NCI-H1092 (cell line): ENCODE measurements around the gene CEP72.
"Not testable (repeated sequence)": the region's sequence is repeated elsewhere in the genome, so short reads cannot be mapped to it uniquely, and the experiment has no call there.

ENCODE experiments used
- DNase-seq: peaks from one replicate; lab custom pipeline; 2025; lab: John Stamatoyannopoulos, UW

CEP72 gene

DNA sequence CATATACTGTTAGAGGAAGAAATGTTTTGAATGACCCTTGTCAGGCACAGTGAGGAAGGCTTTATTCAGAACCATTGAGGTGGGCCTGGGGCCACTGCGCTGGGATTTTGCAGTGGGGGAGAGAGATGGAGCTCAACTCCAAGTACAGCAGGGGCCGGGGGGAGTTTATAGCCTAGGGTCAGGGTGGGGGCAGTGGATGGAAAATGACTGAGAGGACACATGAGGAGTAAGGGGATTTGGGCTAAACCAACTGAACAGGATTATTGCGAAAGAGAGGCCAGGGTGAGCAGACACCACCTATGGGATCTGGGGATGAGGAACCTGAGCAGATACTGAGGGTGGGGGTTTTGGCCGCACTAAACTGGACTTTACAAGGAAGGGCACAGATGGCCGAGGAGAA lies 6.3 kb downstream of the CEP72 start:
- no peak for DNase-seq

DNA sequence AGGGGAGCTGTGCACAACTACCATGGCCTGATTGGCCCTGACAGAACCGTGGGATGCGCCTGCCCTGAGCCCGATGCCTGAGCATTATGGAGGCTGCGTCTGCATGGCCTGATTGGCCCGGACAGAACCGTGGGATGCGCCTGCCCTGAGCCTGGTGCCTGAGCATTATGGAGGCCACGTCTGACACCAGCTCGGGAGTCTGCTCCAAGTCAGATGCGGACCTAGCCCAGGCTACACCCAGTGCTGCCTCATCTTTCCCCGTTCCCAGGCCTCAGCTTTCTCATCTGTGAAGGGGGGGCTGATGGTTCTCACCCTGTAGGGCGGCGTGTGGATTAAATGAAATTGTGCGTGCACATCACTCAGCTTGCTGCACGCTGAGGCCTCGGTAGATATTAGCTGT lies 7.3 kb downstream of the CEP72 start:
- DNase-seq = no peak

DNA sequence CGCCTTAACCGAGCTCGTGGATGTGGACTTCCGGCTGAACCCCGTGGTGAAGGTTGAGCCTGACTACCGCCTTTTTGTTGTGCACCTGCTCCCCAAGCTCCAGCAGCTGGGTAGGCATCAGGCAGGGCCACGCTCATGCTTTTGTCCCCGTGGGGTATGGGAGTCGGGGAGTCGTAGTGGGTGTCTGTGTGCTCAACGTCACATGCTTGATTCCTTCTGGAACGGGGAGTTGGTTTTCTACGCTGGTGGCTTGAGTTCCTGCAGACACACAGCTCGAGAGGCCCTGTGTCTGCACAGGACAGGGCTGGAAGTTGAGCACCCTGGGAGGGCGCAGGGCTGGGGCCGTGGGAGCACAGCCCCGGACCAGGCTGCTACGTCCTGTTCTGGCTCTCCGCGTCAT lies 8.0 kb downstream of the CEP72 start:
- DNase-seq = no peak

DNA sequence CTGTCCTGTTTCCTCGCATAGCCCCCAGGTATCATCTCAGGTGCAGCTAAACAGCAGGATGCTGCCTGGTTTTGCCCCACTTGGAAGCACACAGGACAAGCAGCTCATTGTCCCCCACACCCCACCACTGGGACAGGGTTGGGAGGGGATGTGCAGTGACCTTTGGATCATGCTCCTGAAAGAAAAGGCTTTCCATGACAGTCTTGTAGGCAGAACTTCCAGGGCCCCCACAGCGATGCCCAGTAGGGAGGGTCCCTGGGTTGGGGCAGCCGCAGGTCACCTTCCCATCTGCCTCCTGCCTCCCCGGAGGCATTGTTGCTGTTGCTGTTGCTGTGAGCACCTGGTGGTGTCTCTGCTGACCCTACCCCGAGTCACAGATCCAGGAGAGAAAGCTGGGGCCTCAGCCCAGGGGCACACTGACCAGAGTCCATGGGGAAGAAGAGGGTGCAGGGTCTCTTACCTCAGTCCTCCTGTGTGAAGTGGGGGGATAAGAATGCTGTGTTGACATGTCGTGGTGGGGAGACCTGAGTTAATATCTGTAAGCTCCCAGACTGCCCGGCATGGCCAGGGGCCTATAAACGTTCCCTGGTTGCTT lies 8.5 kb downstream of the CEP72 start:
- no peak for DNase-seq

DNA sequence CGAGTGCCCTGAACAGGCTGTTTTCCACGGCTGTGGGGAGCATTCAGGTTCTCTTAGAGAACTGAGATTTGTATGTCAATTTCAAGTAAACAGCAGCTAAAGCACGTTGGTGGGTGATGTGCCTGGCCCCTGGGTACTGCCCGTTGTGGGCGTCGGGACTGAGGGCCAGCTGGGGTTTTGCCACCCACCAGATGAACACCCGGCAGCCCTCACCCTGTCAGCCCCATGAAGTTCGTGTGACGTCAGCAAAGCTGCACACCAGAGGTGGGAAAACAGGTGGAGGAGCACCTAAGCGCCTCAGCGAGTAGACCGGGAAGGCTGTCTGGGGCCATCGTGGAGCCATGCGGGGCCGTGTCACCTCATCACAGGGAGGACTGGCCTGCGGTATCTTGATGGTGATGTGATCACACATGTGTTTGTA lies 9.2 kb downstream of the CEP72 start:
- DNase-seq = no peak

DNA sequence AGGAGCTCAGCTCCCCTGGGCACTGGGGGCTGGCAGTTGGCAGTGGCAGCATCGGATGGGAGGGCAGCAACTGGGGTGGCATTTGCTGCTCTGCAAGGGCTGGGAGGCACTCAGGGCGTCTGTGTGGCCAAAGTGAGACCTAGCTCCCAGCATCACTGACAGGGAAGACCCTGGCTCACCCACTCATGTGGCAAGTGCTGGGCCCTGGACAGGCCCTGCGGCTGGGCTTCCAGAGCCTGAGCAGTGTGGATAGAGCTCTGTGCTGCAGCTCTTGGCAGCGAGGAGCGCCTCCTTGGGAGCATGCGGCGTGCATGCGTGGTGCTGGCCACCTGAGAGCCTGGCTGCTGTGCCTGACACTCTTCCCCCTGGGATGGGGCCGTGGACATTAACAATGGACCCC lies 10.2 kb downstream of the CEP72 start:
- no peak for DNase-seq

DNA sequence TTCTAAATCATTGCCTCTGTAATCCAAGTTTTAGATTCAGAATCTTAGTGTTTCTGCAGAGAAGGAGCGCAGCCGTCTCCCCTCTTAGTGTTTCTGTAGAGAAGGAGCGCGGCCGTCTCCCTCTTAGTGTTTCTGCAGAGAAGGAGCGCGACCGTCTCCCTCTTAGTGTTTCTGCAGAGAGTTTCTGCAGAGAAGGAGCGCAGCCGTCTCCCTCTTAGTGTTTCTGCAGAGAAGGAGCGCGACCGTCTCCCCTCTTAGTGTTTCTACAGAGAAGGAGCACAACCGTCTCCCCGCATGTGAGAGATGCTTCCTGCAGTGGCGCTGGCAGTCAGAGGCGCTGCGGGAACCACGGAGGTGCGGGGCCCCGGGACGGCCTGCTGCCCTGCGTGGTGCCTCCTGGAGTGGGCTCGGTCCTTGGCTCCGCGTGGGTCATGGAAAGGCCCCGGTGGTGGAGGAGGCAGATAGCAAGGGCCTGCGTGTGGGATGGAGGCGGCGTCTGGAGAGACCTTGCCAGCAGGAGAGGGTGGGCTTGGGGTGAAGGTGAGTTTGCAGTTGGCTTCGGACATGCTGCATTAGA lies 10.9 kb downstream of the CEP72 start:
- no peak for DNase-seq

DNA sequence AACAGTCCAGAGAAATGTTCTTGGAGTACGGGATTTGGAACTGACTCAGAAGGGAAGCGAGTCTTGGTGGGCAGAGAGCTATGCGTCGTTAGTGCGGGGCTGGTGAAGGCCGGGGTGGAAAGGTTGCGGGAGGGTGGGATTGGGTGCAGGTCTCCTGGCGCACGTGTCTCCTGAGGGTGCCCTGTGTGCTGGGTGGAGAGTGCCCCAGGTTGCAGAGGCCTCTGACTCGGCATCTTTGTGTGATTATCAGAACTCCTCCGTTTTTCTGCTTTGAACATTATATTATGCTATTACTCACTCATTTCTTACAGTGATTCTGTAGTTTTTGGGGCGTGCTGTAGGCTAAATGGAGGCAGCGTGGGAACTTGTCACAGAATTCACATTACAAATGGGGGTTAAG lies 11.4 kb downstream of the CEP72 start:
- DNase-seq = no peak

DNA sequence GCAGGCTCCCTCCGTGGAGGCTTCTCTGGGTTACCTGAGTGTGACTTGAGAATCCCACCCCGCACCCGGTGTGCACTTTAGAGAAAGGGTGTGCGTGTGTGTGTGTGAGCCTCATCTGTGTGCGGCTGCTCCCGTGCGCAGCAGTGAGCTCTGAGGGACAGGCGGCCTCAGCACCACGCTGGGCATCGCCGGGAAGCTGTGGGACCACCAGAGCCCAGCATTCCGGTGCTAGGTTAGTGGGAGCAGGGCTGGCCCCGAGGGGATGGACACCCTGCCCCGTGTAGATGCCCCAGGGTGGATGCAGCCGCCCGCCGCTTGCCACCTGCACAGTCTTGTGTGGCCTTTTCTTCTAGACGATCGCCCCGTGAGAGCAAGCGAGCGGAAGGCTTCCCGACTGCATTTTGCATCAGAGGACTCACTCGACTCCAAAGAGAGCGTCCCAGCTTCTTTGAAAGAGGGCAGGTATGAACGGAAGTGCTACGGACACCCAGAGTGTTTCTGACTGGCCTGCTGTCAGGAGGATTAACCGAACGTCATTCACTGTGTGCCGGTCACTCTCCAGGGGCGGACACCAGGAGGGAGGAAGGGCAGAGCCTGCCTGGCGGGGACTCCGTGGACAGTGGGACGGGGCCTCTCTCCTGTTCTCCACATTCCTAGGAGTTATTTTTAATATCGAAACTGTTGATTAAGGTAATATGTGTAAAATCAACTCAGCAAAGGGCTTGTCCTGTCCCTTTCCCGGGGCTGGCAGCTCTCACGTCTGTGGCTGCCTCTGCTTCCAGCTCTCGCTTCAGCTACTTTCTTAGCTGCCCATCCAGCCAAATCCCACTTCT lies 12.2 kb downstream of the CEP72 start:
- DNase-seq = no peak

DNA sequence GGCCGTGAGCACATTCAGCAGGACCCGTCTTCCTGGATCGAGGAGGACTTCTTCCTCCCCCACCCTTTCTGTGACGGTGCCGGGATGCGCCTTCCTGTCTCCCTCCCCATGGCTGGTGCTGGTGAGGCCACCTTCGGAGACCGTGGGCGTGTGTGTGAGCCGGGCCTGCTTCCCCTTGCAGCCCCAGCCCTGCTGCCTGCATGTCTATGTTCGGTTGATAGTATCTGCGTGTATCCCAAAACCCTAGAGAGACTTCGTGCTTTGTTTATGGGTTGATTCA lies 12.8 kb downstream of the CEP72 start:
- no peak for DNase-seq

DNA sequence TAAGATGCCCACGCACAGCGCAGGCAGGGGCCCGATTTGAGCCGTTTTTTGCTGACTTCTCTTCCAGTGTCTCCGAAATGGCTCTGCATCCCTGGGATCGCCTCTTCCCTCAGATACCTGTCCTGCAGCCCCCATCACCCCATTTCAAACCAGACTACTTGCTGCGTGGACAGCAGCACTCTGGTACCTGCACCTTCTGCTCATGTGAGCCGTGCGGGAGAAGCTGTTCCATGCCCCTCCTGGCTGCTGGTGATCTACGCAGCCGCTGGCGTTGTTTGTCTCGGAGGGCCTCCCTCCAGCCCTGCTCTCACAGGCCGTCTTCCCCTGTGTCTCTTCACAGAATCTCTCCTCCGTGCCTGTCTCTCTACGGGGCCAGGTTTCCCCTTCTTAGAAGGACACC lies 13.4 kb downstream of the CEP72 start:
- no peak for DNase-seq

DNA sequence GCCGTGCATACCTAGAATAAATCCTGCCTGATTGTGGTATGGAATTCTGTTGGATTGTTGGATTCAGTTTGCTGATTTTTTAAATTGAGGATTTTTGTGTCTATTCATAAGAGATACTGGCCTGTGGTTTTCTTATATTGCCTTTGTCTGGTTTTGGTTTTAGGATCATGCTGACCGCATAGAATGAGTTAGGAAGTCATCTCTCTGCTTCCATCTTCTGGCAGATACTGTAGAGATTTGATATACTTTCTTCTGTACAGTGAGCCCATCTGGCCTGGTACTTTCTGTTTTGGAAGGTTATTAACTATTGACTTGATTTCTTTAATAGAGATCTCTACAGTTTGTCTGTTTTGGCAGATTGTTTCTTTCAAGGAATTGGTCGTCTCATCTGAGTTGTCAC lies 14.7 kb downstream of the CEP72 start:
- DNase-seq = no peak

DNA sequence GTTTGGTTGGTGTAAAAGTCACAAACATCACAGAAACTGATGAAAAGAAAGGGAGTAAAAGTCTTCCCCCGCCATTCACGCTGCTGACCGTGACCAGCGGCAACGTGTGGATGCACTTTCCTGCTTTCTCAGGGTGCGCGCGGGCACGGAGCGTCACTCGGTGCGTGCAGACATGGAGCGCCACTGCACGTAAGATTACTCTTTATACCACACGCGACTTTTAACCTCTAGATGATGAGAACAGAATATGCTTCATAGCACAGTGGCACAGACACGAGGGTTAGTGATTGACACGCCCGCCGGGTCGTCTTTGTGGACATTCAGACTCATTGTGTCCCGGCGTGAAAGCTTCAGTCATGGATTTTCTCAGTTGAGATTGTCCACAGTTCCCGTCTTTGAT lies 15.7 kb downstream of the CEP72 start:
- no peak for DNase-seq

DNA sequence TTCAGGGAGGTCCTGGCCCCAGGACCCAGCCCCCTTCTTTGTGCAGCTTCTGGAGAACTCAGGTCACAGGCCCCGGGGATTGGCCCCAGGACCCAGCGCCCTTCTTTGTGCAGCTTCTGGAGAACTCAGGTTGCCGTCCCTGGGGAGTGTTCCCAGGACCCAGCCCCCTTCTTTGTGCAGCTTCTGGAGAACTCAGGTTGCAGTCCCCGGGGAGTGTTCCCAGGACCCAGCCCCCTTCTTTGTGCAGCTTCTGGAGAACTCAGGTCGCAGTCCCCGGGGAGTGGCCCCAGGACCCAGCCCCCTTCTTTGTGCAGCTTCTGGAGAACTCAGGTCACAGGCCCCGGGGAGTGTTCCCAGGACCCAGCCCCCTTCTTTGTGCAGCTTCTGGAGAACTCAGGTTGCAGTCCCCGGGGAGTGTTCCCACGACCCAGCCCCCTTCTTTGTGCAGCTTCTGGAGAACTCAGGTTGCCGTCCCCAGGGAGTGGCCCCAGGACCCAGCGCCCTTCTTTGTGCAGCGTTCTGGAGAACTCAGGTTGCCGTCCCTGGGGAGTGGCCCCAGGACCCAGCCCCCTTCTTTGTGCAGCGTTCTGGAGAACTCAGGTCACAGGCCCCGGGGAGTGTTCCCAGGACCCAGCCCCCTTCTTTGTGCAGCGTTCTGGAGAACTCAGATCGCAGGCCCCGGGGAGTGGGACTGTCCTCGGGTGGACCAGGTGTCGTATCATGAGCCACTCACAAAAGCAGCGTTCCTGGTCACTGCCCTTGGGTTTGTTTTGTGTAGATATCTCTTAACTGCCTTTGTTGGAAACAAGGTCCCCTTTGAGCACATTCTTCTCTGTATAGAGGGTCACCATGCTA lies 16.4 kb downstream of the CEP72 start:
- not testable (repeated sequence) for DNase-seq

DNA sequence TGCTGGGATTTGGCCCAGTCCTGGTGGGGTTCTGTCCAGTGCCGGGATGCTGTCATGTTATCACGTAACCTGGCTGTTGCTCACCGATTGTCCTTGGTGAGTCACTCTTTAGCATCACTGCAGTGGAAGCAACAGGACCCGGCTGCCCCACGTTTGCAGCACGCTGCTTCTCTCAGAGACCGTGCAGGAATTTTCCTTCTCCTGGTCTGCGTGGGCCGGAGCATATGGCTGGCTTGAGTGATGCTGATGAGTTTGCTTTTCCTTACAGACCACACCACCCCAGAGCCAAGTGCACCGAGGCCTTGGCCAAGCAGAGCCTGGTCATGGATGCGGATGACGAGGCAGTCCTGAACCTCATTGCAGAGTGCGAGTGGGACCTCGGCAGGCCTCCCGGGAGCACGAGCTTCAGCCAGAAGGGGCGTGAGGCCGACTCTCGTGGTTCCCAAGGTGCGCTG lies 21.4 kb downstream of the CEP72 start:
- DNase-seq = no peak

DNA sequence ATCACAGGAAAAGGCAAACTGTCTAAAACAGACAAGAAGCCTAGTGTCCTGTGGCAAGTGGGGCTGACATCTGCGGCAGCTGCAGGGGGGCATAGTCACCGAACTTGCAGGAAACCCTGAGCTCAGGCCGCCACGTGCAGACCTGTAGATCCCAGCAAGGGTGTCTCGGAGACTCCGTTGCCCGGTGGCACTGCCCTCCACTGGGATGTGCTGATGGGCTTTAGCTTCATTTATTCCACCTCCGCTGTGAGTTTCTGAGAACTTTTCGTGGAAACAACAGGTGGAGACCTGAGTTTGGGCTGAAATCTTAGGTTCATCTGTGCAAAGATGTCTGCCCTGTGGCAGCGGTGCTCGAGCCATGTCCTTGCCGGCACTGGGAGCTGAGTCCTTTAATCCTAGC lies 22.1 kb downstream of the CEP72 start:
- no peak for DNase-seq

DNA sequence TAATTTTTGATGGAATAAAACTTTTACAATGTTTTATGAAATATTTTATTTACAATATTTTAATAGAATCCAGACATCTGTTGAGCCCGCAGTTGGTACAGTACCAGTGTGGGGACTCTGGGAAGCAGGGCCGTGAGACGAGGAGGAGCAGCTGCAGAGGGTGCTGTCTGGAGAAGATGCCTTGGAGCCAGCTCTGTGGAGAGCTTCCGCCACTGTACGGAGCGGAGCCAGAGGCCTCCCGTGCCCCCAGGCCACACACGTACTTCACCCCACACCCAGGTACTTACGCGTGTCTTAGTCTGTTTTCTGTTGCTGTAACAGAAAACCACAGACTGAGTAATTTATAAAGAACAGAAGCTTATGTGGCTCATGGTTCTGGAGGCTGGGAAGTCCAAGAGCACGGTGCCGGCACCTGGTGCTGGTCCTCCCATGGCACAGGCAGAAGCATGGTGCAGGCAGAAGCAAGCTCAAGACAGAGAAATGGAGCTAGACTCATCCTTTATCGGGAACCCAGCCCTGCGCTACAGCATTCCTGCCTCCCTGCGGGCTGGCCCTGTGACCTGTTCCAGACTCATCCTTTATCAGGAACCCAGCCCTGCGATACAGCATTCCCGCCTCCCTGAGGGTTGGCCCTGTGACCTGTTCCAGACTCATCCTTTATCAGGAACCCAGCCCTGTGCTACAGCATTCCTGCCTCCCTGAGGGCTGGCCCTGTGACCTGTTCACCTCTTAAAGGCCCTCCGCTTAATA lies 23.3 kb downstream of the CEP72 start:
- no peak for DNase-seq

DNA sequence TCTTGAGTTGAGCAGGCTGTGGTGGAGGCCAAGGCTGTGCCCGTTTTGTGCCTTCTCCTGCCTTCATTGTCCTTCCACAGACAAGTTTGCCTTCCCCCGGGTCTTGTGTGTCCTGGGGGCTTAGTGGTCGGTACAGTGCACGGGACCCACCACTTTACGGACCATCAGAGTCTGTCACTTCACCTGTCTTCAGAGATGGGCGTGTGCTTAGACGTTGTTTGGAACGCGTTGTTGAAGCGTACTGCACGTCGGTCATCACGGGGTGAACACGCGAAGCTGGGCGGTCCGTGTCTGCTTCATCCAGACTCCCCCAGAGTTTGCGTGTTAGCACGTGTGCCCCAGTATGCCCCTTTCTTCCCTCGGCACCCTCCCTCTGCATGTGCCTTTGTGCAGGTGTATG lies 24.8 kb downstream of the CEP72 start:
- no peak for DNase-seq

DNA sequence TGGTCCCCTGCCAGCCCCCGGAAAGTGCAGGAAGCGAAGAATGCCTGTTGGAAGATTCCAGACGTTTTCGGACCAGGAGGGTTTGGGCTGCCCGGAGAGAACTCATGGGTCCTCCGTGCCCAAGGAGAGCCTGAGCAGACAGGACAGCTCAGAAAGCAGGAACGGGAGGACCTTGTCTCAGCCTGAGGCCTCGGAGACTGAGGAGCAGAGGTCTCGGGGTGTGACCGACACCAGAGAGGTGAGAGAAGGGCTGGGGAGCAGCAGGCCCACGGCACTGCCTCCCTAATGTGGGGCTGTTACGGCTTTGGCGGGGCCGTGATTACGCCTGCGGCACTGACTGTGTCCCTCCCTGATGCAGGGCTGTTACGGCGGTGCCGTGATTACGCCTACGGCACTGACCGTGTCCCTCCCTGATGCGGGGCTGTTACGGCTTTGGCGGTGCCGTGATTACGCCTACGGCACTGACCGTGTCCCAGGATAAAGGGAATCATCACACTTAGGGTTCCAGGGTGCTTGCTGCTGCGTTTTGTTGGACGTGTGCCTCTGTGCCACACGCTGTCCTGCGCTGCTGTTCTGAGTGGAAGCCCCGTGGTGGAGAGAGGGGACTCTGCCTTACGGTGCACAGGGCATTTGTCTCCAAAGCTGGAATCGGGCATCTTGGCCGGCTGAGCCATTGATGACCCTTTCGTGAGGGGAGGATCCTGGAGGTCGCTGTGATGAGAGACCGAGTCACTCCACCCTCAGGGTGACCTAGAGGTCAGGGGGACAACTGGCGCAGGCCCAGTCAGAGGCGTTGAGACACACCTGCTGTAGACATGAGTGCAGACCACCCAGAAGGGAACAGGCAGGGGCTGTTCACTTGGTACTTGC lies 25.7 kb downstream of the CEP72 start:
- no peak for DNase-seq

DNA sequence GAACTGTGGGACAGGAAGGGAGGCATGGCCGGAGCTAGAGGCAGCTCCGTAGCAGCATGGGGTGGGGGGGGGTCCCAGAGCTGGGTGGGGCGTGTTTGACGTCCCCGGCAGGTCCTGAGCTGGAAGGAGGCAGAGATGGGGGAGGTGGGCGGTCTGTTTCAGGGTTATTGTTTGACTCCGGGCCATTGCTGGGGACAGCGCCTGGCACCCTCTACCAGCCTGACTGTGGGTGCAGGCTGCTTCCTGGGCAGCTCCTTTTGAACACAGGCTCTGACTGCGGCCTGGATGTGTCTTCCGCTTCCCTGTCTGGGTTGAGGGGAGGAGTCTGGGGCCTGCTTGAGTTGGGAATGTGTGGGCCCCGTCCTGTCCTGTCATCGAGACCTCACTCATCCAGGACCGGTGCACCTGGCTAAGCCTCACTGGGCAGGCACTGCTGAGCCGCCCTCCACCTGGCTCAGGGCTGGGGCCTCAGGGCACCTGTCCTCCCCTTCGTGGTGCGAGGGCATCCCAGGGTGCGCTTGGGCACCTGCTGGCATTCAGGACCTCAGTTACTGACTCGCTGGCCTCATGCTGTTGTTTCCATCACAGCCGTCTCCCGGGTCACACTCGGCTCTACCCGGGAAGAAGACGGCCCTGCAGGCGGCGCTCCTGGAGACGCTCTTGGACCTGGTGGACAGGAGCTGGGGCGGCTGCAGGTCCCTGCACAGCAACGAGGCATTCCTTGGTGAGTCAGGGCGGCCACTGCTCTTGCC lies 26.5 kb downstream of the CEP72 start:
- no peak for DNase-seq

DNA sequence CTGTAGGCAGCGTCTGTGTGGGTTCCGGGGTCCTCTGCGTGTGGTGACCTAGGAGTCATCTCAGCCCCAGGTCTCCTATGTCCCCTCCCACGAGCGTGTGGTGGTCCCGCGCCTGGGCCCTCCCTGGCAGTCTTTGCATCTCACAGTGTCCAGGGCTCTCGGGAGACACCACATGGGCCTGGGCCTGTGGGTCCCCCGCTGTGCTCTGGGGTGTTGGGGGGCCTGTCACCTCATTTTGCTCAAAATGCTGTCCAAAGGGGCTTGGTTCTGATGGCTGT lies 27.1 kb downstream of the CEP72 start:
- DNase-seq = no peak
